GM18519 (cell line): ENCODE results near the gene EPHB1.

ENCODE experiments used
- ATAC-seq: cut with Tn5 transposase; IDR thresholded peaks from one replicate; pipeline ENCODE4 v1.9.1; 2021; ENCODE audit warnings: mild to moderate bottlenecking, moderate library complexity; ENCODE audit not compliant: unreplicated experiment, low FRiP score

Gene EPHB1

DNA sequence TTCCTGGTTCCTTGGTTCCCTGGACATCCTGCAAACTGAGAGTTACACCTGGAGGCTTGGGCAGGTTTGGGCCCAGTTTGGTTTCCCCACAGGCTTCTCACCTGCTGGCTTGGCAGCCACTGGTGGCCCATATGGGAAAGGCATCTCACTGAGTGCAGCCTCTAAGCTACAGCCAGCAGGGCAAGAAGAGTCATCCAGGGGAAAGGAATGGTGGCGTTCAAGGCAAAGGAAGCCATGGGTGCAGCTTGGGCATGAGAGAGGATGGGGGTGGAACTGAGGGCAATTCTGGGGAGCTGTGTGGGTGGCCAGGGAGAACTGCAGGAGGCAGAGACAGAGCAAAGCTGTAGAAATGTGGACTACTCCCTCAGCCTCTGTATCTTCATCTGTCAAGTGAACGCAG lies 106.4 kb downstream of the EPHB1 start:
- ATAC-seq = no peak

DNA sequence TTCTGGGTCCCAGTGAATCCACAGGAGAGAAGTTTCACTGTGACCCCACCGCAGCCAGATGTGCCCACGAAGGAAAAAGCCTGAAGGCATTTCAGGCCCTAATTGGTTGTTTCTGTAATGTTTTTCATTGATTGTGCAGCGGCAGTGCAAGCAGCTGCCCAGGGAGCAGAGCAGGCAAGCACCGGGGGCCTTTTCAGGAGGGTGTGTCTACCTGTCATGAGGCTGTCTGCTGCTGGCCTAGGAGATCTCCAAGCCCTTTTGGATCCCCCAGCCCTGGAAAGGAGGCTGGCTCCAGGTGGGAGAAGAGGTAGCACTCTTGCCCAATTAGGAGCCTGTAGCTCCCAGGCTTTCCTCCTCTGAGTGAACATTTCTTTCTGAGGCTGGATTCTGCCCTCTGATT lies 108.8 kb downstream of the EPHB1 start:
- ATAC-seq = peak; percentile 3

DNA sequence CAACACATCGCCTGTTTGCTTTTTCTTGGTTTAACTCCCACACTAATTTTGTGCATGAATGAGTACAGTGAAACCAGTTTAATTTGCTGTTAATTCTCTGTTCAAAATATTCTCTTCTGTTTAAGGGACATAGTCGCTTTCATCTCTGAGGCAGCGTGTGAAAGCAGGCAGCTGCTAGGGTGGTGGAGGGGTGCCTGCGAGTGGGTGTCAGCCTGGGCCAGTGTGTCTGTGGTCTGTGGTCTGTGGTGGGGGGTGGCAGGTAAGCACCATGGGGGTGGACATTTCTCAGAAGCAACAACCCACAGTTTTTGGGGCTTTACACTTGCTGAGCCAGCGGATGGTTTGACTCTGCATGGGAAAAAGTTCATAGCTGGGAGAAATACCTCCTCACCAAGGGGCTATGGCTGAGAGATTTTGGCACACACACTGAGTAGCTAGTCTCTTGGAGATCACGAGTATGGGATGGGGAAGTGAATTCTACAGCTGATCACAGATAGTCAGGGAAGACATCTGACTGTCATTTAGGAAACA lies 109.2 kb downstream of the EPHB1 start:
- ATAC-seq = peak; percentile 79

DNA sequence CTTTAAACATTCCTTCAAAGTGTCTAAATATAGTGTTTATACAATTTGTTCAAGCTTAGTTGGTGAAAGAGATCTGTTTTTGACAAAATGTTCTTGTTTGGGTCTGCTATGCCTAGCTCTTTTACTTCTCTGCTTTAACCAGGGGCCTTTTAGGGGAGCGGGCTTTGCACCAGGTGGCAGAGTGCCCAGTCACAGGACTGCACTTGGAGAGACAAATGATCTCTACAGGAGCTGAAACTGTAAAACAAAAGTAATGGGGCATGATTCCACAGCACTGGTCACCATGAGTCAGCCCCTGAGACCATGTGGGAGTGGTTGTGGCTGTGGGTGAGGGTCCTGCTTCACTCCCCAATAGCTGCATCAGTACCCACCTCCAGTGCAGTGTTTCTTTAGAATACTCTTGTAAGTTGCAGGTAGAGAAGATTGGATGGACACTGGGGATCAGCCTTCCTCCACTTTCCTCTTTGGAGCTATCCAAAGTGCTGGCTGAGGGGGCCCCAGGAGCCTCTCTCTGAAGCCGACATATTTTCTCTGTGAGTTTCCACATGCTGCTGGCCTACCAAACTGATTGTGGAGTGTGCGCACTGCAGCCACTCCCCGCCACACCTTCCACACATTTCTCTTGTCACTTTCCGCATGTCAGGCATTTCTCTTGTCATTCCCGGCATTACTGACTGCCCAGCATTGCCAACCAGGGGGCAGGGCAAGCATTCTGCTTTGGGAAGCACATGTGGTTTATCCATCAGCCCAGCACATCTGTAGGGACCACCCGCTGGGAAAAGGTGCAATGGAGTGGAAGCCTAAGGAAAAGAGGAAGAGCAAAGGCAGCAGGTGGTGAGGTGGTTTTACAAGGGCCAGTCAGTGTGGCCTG lies 110.0 kb downstream of the EPHB1 start:
- ATAC-seq = peak; percentile 16

DNA sequence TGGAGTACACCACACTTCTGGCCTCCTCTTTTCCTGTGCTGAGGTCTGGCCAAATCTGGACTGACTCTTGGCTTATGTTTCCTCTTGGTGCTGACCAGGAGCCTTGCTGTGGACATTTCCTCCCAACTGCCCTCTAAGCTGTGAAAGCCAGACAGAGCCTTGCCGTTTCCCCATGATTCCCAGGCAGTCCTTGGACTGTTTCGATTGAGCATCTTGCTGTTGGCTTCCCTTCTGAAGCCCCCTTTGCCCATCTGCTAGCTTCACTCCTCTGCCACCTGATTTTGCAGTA lies 110.5 kb downstream of the EPHB1 start:
- ATAC-seq = no peak

DNA sequence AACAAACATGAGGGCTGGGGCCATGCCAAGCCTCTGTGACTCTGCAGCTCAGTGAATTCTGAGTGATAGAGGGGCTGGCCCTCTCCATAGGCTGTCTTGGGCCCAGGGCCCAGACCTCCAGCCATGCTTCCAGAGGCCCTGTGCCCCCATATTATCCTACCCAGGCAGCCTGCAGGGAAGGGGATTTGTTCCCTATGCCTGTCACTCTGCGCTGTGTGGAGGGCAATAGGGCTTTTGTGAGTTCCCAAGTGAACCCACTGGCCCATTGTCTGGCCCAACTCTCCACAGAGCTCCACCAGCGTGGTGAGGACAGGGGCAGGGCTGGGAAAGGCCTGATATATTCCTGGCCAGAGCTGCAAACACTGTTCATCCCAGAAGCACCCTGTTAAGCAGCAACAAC lies 113.2 kb downstream of the EPHB1 start:
- no peak for ATAC-seq

DNA sequence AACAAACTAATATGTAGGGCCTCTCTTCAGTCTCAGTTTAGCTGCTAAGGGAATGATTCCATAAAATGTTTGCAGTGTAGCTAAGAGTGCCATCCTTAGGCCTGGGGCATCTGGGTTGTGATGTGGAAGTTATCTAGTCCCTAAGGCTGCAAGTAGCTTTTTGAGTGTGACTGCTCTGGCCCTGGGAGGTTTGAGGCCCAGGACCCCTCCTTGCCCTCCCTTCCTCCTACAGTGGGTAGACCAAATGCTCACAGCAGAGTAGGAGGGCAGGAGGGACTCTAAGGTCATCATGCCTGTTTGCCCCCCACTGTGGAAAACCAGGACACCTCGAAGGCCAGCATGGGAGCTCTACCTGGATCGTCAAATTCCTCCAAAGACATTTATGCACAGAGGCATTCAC lies 115.0 kb downstream of the EPHB1 start:
- no peak for ATAC-seq

DNA sequence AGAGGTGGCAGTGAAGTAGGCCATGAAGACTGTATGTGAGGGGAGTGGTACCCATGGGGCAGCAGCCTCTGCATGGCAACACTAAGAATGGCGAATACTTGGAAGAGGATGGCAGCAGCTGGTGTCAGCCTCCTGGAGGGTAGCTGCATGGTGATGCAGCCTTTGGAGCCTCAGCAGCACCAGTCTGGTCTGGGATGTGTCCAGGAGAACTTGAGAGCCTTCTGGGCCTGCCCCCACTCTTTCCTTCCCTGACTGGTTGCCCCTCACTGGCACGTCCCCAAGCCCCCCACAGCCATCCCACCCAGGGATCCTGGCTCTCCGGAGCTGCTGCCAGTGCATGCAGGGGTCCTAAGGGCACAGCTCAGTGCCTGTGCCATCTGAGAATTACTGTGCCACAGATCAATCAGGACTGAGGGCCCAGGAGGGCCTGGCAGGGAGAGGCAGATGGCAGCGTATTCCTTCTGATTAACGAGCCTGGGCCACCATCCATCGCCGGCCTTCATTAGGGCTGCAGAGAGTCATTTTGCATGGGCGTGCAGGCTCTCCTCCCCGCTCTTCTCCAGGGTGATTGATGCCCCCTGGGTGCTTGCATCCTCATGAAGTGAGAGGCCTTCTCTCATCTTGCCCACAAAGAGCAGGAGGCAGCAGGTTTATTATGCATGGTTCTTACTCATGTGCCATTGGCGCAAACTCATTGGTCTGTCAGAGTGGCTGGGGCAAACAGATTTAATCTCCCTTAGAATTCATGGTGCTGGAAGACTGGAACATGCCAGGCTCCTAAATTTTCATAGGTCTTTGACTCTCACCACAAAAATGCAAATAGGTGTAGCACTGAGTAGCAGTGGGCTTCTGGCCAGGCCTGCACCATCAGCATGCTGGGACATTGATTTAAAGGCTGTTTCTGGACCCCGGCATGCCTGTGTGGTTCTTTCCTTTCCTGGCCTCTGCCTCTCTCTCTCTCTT lies 116.8 kb downstream of the EPHB1 start:
- no peak for ATAC-seq

DNA sequence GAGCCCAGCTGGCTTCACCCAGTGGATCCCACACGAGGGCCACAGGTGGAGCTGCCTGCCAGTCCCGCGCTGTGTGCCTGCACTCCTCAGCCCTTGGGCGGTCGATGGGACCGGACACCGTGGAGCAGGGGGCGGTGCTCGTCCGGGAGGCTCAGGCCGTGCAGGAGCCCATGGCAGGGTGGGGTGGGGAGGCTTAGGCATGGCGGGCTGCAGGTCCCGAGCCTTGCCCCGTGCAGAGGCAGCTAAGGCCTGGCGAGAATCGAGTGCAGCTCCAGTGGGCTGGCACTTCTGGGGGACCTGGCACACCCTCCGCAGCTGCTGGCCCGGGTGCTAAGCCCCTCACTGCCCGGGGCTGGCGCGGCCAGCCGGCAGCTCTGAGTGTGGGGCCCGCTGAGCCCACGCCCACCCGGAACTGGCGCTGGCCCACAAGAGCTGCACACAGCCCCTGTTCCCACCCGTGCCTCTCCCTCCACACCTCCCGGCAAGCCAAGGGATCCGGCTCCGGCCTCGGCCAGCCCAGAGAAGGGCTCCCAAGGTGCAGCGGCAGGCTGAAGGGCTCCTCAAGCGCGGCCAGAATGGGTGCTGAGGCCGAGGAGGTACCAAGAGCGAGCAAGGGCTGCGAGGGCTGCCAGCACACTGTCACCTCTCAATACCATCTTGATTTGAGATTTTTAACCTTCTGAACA lies 121.4 kb downstream of the EPHB1 start:
- no peak for ATAC-seq

DNA sequence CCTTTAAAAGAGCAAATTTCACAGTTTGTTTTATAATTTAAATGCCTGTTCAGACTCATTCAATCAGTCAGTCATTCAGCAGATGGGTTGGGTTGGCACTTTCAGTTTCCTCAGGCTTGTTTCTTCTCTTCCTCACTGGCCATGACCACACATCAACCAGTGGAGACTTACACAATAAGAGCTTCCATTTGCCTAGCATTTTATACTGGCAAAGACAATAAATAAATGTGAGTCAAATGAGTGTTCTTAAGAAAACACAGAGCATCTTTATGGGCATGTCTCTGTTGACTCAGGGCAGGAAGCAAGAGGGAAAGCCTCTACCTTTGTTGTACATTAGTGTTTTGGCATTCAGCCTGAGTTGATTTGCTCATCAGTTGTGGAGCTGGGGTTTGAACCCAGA lies 122.6 kb downstream of the EPHB1 start:
- no peak for ATAC-seq

DNA sequence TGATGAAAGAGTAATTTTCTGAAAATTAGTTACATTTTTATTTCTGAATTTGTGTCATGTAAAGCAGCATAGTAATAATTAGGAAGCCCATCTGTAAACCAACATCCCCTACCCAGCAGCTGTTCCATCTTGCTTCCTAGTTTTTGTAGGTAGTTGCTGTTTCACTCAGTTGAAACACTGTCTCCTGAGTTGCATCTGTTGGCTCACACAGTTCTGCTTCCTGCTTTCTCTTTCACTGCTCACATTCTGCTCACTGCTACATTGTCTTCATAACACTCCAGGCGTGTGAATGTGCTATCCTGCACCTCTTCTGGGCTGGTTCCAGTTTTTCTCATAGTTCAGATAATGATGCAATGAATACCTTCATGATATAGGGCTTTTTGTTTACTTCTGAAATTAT lies 123.4 kb downstream of the EPHB1 start:
- ATAC-seq = peak; percentile 94

DNA sequence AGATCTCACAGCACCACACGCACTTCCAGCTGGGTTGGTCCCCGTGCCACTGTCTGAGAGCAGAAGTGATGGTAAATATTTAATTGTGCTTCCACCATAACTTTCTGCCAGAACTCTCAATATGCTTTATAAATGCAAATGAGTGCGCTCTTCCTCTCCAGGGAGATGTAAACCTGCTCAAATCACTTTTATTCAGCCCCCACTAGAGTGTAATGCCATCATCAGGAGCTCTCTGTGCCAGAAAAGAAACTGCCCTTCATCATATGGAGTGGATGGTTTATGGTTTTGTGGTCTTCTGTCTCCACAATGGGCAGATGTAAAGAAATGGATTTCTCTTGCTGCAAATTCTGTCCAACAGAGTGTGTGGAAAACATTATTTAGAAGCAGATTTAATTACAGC lies 127.0 kb downstream of the EPHB1 start:
- no peak for ATAC-seq

DNA sequence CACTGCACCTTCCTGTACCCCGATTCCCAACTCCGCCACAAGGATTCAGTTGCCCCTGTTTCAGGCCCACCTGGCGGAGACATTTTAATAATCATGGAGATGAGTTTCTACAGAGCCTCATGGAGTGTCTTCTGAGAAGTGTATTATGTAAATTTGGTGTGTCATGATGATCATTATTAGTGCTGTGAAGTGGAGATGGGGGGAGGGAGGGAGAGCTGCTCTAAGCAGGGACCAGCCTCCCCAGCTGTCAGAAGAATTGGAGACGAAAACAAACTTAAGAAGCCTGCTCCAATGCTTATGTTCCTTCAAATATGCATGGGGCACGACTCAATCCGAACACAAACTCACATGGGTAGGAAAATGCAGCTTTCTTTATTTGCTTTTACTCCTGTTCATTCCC lies 127.8 kb downstream of the EPHB1 start:
- ATAC-seq = no peak

DNA sequence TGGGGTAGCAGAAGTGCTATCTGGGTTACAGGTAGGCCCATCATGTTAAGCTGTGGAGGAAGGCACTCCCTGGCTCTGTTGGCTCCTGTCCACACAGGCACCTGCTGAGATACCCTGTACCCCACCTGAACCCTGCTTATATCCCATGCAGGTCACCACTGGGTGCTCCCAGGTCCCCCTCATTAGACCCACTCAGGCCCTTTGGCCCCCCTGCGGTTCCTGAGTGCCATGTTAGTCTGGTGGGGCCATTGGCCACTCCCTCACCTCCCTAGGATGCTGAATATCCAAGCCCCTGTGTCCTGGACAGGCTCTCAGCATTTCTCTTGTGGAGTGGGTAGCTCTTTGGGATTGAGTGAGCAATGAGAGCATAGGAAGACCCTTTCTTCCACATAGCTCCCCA lies 128.2 kb downstream of the EPHB1 start:
- ATAC-seq = no peak

DNA sequence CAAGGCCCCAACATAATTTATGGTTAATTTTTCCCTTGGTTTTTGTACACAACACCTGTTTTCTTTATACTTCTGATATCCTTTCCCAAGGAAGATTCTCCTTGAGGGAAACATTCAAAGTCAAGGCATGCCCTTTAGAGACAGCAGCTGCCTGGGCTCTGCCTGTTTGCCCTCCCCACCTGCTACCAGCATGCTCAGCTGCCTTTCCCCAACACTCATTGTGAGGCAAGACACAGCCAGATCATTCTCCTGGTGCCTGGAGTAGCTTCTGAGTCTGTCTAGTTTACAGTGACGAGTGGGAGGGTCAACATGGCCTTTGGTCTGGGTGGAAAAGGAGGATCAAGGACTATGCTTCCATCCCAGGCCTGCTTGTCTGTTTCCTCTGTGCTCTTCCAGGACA lies 132.5 kb downstream of the EPHB1 start:
- ATAC-seq = no peak

DNA sequence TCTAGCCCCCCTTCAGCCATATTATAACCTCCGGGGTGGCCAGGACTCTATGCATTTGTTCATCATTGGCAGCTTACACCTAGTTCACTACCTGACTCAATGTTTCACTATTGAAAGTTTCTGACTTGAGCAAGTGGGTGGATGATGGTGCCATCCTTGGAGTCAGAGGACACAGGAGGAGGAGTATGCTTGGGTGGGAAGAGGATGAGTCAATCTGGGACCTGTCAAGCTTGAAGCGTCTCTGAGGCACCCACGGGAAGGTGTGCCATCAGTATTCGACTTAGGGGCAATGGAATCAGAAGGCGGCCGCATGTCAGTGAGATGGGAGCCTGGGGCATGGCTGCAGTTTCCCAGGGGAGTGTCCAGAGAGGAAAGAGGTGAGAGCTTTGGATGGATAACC lies 133.3 kb downstream of the EPHB1 start:
- ATAC-seq = no peak

DNA sequence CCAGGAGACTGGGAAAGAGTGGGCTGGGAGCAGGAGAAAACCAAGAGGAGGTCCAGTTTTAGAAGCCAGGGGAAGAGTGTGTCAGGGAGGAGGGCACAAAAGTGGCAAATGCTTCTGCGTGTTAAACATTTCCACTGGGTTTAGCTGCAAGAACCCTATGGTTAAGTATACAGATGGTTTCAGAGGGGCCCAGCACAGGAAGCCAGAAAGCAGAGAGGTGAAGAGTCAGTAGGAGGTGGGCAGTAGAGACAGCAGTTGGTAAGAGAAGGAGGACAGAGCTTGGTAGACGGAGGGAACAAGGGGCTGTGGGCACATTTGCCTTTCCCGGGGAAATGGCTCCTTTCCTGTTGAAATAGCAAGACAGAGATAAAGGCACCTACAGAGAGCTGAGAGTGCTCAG lies 133.8 kb downstream of the EPHB1 start:
- ATAC-seq = no peak

DNA sequence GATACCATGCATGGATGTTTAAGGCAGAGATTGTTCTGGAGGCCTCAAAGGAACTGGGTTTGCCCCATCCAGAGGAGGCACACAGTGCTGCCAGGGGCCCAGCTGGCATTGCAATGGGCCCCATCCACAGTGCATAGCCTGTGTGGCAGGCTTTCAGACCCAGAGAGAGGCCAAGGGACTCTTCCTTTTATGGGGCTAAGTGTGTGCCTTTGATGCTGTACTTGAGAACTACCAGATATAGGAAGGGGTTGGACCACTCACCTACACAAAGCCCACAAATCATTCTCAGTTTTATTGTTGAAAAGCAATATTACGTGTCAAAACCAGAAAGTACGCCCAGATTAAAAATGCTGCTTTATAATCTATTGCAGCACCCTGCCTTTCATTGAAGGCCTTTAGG lies 134.9 kb downstream of the EPHB1 start:
- ATAC-seq = peak; percentile 59

DNA sequence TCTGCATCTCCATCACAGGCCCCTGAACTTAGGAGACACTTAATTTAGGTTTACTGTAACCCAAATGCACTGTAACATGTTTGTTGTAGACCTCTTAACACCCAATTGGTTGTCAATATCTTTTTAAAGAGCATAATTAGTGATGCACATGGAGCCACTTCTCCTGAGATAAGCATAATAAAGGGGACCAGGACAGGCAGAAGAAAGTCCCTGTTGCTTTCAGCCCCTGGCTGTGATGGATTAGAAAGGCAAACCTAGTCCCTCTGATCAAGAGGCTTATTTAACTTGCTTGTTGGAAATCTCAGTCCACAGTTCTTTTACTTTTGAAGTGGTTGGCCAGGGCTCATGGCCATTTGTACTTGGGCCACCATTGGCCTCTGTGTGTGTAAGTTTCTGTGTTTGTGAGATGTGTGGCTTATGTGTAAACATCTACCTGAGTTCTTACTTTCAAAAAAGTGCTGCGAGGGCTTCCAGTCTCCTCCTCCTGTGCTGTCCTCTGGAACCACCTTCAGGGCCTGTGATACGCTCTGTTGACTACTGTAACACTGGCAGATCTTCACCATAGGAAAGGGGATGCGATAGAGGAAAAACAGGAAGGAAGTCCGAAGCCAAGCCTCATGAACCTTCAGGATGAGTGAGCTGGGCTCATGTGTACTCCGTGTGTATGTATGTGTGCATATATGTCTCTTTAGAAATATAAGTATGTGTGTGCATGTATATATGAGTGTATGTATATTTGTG lies 136.2 kb downstream of the EPHB1 start:
- no peak for ATAC-seq

DNA sequence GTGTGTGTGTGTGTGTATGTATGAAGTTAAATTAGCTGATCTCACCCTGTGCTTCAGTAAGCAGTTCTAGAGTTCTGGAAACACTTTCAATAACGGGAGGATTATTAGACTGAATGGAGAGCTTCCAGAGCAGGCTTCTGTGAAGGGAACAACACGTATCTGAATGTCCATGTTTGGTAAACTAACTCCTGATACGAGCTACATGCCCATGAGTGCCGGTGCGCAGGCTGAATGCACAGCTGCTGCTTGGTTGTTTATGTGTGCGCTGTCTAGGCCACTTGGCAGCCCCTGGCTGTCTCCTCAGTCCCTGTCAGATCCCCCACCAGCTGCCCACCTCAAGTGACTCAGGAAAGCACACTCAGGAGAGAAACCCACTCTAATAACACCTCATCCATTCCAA lies 137.0 kb downstream of the EPHB1 start:
- no peak for ATAC-seq
